Subcutaneous adipose tissue (tissue), 4 donors: ENCODE results near the gene PRDM11. TPM values are rescaled to one million over a fixed set of nuclear protein-coding genes. Genes with fewer than 3 reads are reported as not detected.

Experiments used
- total RNA-seq, 4 donors: library from RNA; depleted of rRNA; stranded (reverse); fragments of >200 nt; gene quantifications; one replicate each; pipeline ENCODE4 v1.1.0, GENCODE V29; 2016
- TF ChIP-seq, protein P1 (sequence below): fragments of 450-650 bp; IDR thresholded peaks from one replicate; pipeline ENCODE4 v1.5.1; 2016; ENCODE audit warnings: low read depth, mild to moderate bottlenecking, control low read depth, antibody characterized with exemption, moderate library complexity

The PRDM11 gene
- total RNA-seq, 4 donors from 2014 or later, result 3.9 to 11.3 (median 6.4) TPM

DNA sequence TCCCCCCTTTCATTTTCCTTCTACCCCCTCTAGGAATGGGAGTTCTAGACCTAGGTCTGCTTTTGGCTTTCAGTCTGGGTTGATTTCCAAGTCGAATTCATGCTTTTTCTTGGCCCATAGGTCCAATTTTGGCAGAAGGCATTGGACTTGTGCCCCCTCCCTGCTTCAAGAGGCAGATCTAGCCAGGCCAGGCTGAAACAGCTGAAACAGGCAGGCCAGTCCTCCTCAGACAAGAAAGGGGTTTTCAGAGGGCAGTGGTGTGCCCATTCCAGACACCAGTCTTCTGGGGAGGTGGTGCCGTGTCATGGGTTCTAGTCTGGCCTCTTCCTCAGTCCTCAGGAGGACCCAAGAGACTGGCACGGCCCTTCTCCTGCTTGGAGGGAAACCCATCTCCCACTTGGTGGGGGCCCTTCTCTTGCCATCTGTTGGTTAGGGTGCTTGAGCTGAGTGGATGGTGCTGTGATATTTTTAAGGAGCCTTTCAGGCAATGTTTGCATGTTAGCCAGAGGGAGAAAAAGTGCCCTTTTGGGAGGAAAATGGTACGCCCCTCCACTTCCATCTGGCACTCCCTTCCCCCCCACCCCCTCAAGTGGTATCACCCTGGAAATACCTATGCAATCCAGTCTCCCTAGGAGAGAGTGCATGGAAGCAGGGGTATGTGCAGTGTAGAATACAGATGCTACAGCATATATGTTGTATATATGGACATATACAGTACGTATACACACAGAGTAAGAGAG lies 86.1 kb downstream of the PRDM11 start:
- TF ChIP-seq, protein P1, sequence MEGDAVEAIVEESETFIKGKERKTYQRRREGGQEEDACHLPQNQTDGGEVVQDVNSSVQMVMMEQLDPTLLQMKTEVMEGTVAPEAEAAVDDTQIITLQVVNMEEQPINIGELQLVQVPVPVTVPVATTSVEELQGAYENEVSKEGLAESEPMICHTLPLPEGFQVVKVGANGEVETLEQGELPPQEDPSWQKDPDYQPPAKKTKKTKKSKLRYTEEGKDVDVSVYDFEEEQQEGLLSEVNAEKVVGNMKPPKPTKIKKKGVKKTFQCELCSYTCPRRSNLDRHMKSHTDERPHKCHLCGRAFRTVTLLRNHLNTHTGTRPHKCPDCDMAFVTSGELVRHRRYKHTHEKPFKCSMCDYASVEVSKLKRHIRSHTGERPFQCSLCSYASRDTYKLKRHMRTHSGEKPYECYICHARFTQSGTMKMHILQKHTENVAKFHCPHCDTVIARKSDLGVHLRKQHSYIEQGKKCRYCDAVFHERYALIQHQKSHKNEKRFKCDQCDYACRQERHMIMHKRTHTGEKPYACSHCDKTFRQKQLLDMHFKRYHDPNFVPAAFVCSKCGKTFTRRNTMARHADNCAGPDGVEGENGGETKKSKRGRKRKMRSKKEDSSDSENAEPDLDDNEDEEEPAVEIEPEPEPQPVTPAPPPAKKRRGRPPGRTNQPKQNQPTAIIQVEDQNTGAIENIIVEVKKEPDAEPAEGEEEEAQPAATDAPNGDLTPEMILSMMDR, result no peak

GRCh38 chr11:45233121-45233803 lies 86.8 kb downstream of the PRDM11 start:
- TF ChIP-seq, protein P1, result no peak

DNA sequence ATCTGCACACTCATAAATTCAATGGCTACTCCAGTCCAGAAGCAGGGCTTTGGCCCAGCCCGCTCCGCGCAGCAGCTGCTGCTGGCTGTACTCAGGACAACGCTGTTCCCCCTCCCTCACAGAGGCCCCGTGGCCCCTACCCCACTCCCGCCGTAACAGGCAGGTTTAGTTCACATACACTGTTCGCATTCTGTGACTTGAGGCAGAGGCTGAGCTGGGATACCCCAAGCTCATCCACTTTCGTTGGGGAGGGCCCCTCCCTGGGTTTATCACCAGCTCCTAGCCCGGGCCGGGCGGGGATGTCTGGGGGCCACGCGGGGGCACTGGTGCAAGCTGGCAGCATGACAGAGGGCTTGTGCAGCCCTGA lies 87.3 kb downstream of the PRDM11 start:
- TF ChIP-seq, protein P1, result no peak

DNA sequence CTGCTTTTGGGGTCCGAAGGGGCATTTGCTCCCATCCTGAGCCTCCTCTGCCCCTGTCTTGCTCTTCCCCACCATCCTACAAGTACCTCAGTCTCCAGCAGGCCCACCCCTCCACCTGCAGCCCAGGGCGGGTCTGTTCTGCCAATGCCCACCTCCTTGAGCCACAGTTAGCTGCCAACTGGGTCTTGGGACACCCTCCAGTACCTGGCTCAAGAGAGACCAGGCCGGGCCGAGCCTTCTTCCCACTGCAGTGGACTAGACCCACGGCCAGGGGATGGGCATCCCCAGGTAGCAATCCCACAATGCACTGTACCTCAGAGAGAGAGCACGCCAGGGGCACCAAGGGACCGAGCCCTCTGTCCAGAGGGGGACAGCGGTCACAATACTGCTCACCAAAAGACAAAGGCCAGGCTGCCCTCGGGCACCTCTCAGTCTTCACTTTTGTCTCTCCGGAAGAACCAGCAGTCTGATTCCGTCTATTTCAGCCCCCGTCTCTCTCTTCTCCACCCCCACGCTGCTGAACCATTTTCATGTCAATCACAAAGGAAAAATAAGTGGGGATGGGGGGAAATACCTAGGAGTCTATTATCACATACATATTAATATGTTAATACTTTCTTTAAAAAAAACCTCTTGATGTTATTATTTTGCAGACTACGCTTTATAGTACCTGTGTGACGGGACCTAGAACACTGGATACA lies 88.0 kb downstream of the PRDM11 start:
- TF ChIP-seq, protein P1, result no peak

- TF ChIP-seq, protein P1, result no peak
Observed at GRCh38 chr11:45237711-45238315, 91.4 kb downstream of the PRDM11 start.

GRCh38 chr11:45238724-45239123 lies 92.3 kb downstream of the PRDM11 start:
- TF ChIP-seq, protein P1, result no peak

DNA sequence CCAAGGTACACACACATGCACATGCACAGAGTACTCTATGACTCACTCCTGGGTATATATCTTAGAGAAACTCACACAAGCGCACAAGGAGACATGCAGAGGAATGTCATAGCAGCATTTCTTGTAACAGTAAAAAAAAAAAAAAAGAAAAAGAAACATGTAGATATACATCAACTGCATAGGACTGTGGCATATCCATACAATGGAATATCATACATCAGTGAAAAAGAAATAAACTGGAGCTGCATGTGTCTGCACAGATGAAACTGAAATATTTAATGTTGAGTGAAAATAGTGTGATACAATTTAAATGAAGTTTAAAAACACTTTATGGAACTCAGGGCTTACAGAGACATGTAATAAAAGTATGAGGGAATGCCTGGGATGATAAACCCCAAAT lies 93.3 kb downstream of the PRDM11 start:
- TF ChIP-seq, protein P1, result no peak
